T-helper 9 cell (primary cell): ENCODE measurements around the gene SPDYE1.
"Not testable (repeated sequence)": the region's sequence is repeated elsewhere in the genome, so short reads cannot be mapped to it uniquely, and the experiment has no call there.

Experiments
- DNase-seq: peaks from one replicate; pipeline ENCODE4 v3.0.0-alpha.2; 2020
- total RNA-seq, 2 donors: gene quantifications; one replicate each; lab custom pipeline; 2026; lab: John Stamatoyannopoulos, UW

SPDYE1 gene
- 0 reads per million in 2 donors for total RNA-seq

GRCh38 chr7:43997532-43997931 is at the start of gene SPDYE1:
Gene SPDYE1, plus strand, starts transcription at chr7:43997897. Its CDS starts 2,053 bp downstream, at chr7:43999950.
- not testable (repeated sequence) for DNase-seq

GRCh38 chr7:43952028-43952427 is 45.7 kb upstream of the SPDYE1 start:
- DNase-seq = no peak

GRCh38 chr7:43953071-43953470 is 44.6 kb upstream of the SPDYE1 start:
- no peak for DNase-seq

- no peak for DNase-seq
Measured at GRCh38 chr7:43954524-43955228, 43.0 kb upstream of the SPDYE1 start.

GRCh38 chr7:43956027-43956426 is 41.7 kb upstream of the SPDYE1 start:
- no peak for DNase-seq

GRCh38 chr7:43960933-43961332 is 36.8 kb upstream of the SPDYE1 start:
- no peak for DNase-seq

GRCh38 chr7:43966392-43966791 is 31.3 kb upstream of the SPDYE1 start:
- not testable (repeated sequence) for DNase-seq

GRCh38 chr7:43968172-43969040 is 29.3 kb upstream of the SPDYE1 start:
- not testable (repeated sequence) for DNase-seq

GRCh38 chr7:43969586-43969985 is 28.1 kb upstream of the SPDYE1 start:
- not testable (repeated sequence) for DNase-seq

GRCh38 chr7:43970698-43971097 is 27.0 kb upstream of the SPDYE1 start:
- DNase-seq = not testable (repeated sequence)

- not testable (repeated sequence) for DNase-seq
Measured at GRCh38 chr7:43974033-43974573, 23.6 kb upstream of the SPDYE1 start.

GRCh38 chr7:43974725-43975482 is 22.8 kb upstream of the SPDYE1 start:
- not testable (repeated sequence) for DNase-seq

- DNase-seq = no peak
Measured at GRCh38 chr7:43977525-43977924, 20.2 kb upstream of the SPDYE1 start.

GRCh38 chr7:43978102-43978501 is 19.6 kb upstream of the SPDYE1 start:
- not testable (repeated sequence) for DNase-seq

GRCh38 chr7:43982848-43983247 is 14.8 kb upstream of the SPDYE1 start:
- DNase-seq = not testable (repeated sequence)

GRCh38 chr7:43983736-43984135 is 14.0 kb upstream of the SPDYE1 start:
- not testable (repeated sequence) for DNase-seq

- peak; percentile 93 for DNase-seq
Measured at GRCh38 chr7:43985904-43986864, 11.5 kb upstream of the SPDYE1 start.

GRCh38 chr7:43987476-43987875 is 10.2 kb upstream of the SPDYE1 start:
- DNase-seq = not testable (repeated sequence)

- not testable (repeated sequence) for DNase-seq
Measured at GRCh38 chr7:43990011-43990585, 7.6 kb upstream of the SPDYE1 start.

GRCh38 chr7:43990829-43991228 is 6.9 kb upstream of the SPDYE1 start:
- not testable (repeated sequence) for DNase-seq

GRCh38 chr7:43992896-43993295 is 4.8 kb upstream of the SPDYE1 start:
- DNase-seq = not testable (repeated sequence)
